COLO668 (cell line): ENCODE measurements around the gene LGALS16.
"Not testable (repeated sequence)": the region's sequence is repeated elsewhere in the genome, so short reads cannot be mapped to it uniquely, and the experiment has no call there.

Source experiments
- DNase-seq: peaks from one replicate; lab custom pipeline; 2025; ENCODE audit not compliant: unreplicated experiment; lab: John Stamatoyannopoulos, UW

LGALS16 gene, protein sequence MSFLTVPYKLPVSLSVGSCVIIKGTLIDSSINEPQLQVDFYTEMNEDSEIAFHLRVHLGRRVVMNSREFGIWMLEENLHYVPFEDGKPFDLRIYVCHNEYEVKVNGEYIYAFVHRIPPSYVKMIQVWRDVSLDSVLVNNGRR

DNA sequence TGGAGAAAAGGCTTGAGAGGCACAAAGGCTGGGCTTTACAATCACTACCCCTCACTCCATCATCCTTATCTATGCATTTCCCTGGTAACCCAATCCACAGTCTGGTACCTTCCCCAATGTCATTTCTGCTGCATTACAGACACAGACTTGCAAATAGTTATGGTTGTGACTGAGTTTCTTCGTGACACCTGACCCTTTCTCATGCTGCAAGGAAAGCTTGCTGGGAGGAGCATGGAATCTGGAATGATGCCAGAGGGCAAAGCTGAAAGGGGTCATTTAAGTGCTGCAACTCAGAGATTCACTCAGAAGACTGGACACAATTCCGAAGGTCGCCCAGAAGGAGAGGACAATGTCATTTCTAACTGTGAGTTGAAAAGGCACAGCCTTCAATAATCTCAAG is at the start of gene LGALS16:
Gene LGALS16 (plus strand): TSS at position 301 of the 400 bp plus-strand sequence. CDS start 49 bp downstream, at position 350.
- DNase-seq: no peak

DNA sequence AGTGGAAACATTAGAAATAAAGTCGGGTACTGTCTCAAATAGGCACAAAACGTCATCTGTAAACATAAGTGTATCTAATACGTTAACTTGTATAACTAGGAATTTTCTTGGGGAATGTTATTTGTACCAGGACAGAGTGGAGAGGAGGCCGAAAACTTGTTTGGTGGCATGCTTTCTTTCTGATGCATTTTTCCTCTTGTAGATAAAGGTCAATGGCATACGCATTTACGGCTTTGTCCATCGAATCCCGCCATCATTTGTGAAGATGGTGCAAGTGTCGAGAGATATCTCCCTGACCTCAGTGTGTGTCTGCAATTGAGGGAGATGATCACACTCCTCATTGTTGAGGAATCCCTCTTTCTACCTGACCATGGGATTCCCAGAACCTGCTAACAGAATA is 48.7 kb upstream of the LGALS16 start:
- DNase-seq: no peak

DNA sequence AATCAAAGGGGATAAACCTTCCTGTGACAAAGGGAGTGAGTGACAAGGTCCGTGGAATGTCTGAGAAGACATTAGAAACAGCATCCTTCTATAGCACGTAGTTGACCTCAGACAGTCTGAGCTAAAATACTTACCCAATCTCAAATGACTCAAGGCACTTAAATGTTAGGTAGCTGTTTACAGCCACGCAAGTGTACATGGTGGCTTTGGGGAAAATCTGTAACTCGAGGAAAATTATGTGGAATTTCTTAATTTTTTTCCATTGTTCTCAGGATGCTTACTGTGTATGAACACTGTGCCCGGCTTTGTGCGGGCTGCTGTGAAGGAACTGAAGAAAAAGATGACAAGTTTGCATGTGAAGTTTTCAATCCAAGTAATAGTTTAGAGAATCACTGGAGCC is 48.2 kb upstream of the LGALS16 start:
- DNase-seq: no peak

DNA sequence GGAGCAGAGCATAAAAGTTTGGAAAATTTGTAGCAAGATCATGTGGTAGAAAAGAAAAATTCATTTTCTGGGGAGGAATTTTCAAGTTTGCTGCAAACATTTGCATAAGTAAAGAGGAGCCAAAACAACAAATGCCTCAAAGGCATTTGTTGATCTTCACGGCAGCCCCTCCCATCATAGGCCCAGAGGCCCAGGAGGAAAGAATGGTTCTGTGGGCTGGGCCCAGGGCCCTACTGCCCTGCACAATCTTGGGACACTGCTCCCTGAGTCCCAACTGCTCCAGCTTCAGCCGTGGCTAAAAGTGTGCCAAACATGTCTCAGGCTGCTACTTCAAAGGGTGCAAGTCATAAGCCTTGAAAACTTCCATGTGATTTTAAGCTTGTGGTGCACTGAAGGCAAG is 42.1 kb upstream of the LGALS16 start:
- no peak for DNase-seq

DNA sequence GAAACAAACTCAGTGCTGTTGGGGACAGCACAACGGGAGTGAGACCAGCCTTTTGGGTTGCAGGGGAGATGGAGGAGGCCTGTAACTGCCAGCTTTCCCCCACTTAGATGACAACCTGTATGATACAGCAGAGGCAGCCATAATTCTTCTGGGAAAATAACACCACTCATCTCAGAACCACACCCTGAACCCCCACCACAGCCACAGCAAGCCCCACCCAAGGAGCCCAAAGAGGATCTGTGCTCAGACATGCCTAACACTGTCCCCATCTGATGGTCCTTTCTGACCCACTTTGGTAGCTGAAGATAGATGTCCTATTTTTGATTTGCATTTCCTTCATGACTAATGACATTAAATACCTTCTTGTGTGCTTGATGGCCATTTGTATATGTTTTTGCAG is 38.0 kb upstream of the LGALS16 start:
- no peak for DNase-seq

DNA sequence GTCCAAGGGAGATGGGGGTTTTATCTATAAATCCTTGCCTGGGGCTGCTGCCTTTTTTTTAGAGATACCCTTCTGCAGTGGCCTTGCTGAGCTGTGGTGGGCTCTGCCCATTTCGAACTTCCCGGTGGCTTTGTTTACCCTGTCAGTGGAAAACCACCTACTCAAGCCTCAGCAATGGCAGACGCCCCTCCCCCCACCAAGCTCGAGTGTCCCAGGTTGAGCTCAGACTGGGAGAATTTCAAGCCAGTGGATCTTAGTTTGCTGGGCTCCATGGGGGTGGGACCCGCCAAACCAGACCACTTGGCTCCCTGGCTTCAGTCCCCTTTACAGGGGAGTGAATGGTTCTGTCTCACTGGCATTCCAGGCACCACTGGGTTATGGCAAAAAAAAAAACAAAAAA is 31.8 kb upstream of the LGALS16 start:
- no peak for DNase-seq

DNA sequence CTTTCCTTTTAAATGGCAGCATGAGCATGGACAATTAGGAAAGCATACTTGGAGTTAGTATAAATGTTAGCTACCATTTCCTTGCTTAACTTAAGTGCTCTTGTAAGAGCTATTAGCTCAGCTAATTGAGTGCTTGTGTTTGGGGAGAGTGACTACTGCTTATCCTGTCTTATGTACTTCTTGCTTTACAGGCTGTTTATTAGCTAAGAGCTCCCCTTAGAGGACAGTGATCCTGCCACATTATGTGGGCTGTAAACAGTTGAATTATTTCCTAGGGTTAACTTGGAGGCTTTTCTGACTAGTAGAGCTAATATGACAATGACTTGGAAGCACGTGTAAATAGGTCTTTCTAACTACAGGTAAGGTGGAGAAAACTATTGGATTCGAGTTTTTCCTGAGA is 28.1 kb upstream of the LGALS16 start:
- not testable (repeated sequence) for DNase-seq

DNA sequence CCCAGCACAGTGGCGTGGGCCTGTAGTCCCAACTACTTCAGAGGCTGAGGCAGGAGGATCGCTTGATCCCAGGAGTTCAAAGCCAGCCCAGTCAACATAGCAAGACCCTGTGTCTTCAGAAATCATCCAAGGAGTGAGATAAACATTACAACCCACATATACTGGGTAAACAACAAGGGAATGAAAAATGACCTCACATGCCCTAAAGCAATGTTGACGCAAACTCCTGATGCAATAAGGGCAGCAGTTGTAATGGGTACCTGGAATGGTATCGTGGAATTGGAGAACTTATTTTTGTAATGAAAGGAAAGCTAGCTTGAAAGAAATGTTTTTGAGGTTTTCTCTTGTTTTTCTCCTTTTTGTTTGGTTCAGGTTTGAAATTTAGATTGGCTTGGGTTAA is 24.5 kb upstream of the LGALS16 start:
- peak; percentile 15 for DNase-seq

DNA sequence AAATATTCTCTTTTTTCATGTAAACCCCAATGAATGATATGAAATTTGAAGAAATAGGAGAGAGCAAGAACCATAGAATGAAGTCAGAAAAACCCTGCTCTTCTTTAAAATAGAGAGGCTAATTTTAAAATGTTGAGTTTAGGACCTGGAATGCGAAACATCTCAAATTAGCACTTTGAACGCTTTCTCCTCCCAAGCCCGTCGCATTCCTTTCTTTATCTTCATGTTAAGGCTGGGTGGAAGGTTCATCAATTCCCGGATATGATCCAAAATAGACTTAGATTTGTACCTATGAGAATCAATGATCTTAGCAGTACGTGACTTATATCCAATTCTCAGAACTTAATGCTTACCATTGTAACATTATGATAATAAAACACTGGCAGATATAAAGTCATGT is 24.1 kb upstream of the LGALS16 start:
- DNase-seq: no peak

DNA sequence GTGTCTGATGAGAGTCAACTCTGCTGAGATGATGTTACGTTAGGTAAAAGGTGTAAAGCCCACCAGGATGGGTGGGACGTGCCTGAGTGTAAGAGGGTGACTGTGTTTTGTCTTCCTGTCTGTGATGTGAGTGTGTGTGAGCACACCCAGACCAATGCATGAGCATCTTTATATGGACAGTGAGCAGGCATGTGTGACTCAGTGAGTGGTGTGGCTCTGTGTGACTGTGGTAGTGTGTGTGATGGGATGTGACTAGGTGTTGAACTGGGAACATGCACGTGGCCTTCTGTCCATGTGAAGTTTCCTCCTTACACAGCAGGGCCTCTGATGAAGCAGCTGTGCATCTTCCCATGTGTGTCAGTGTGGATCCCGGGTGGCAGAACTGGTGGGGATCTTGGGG is 17.8 kb upstream of the LGALS16 start:
- no peak for DNase-seq

DNA sequence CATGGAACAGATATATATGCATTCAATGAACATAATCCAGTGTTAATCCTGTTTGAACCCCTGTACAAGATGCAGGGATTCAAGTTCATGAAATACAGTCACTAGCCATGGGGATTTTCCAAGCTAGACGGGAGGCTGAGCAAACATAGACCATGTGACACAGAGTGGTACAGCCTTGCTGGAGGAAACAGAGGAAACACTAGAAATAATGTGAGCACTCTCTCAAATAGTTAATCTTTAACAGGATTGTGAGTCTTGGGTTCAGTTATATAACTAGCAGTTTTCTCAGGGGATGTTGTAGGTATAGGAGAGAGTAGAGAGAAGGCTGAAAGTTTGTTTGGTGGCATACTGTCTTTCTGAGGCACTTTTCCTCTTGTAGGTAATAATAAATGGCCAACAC is 13.9 kb upstream of the LGALS16 start:
- peak; percentile 42 for DNase-seq

DNA sequence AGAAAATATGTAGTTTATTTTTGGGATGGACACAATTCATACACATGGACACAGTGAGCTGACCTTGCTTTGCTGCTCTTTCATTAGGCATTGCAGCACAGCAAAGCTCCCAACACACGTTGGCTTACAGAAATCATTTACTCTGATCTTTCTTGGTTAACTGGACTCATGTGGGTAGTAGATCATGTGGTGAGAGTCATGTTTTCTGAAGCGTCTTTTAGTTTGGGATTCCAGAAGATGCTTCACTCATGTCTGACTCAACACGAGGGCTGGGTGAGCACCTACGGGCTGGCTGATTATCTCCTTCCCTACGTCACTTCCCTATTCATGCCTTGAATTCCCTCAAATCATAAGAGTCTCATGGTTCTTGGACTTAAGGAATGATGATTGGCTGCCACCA is 12.1 kb upstream of the LGALS16 start:
- DNase-seq: no peak

DNA sequence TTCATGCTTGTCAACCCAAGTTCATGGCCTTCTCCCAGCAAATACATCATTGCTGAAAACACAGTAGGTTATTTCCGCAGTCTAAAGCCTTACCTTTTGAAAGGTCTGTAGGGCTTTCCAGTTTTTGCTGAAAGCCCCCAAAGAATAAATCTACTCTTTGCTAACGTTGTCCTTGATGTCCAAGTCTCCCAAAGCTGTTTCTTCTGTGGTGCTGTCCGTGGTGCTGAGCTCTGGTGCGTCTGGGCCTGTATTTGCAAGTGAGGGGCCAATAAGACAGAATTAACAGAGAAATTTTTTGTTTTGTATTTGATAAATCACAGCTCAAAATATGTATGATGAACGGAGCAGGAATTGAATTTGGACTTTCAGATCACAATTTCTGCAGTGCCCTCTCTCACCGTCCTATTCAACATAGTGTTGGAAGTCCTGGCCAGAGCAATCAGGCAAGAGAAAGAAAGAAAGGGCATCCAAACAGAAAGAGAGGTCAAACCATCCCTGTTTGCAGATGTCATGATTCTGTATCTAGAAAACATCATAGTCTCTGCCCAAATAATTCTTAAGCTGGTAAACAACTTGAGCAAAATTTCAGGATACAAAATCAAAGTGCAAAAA is 9.8 kb upstream of the LGALS16 start:
- no peak for DNase-seq

DNA sequence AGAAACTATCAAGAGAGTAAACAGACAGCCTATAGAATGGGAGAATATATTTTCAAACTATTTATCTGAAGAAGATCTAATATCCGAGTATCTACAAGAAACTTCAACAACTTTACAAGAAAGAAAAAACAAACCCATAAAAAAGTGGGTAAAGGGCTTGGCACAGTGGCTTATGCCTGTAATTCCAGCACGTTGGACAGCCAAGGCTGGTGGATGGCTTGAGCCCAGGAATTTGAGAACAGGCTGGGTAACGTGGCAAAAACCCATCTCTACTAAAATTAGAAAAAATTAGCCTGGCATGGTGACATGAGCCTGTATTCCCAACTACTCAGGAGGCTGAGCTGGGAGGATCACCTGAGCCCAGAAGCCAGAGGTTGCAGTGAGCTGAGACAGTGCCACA is 7.8 kb upstream of the LGALS16 start:
- no peak for DNase-seq

DNA sequence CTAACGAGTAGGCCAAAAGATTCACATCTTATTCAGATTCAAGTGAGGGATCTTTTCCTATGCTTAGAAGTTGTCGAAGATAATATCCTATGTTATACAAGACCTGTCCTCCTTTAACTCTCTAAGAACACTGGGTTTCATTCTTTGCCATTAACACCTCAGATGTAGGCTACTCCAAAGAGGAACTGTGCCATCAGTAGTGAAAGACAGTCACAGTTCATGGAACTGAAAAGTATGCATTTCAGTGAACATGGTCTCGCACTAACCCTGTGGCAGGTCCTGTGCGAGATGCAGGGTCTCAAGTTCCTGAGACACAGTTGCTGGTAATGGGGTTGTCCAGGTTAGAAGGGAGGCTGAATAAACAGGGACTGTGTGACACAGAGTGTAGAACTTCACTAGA is 4.1 kb downstream of the LGALS16 start:
- DNase-seq: no peak

DNA sequence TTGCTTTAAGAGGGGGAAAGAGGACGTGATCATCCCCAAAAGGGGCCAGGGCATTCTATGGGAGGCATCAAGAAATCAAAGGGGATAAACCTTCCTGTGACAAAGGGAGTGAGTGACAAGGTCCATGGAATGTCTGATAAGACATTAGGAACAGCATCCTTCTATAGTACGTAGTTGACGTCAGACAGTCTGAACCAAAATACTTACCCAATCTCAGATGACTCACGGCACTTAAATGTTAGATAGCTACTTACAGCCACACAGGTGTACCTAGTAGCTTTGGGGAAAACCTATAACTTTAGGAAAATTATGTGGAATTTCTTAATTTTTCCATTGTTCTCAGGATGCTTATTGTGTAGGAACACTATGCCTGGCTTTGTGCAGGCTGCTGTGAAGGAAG is 4.9 kb downstream of the LGALS16 start:
- no peak for DNase-seq

DNA sequence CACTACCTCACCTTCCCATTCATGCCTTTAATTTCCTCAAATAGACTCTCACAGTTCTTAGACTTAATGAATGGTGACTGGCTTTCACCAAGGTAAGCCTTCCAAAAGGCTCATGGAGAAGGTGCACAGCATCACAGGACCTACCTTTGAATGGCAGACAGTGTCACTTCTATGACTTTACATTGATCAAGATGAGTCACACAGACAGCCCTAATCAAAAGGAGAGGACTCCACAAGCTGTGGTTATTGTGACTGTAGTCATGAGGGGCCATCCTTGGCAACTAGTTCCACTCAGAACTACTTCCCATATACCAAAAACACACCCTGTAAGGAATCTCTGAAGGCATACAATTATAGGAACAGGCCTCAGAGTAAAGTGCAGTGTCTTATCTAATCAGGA is 5.9 kb downstream of the LGALS16 start:
- no peak for DNase-seq

DNA sequence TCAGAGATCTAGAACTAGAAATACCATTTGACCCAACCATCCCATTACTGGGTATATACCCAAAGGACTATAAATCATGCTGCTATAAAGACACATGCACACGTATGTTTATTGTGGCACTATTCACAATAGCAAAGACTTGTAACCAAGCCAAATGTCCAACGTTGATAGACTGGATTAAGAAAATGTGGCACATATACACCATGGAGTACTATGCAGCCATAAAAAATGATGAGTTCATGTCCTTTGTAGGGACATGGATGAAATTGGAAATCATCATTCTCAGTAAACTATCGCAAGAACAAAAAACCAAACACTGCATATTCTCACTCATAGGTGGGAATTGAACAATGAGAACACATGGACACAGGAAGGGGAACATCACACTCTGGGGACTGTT is 14.1 kb downstream of the LGALS16 start:
- not testable (repeated sequence) for DNase-seq

DNA sequence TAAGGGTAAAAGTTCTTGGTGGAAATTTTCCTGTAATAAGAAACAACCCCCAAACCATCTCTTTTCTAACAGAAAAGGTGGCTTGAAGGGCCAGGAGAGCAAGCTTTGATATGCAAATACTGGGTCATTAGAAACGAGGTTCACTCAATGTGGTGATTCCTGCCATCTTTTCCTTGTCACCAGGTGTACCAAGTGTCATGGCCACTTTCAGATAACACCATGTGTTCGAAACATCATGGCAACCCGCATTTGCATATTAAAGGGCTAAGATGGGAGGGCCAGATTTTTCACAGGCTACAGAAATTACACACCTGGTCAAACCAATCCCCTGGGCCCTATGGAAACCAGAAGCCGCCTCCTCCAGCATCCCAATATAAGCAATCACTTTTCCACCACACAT is 15.3 kb downstream of the LGALS16 start:
- DNase-seq: no peak

DNA sequence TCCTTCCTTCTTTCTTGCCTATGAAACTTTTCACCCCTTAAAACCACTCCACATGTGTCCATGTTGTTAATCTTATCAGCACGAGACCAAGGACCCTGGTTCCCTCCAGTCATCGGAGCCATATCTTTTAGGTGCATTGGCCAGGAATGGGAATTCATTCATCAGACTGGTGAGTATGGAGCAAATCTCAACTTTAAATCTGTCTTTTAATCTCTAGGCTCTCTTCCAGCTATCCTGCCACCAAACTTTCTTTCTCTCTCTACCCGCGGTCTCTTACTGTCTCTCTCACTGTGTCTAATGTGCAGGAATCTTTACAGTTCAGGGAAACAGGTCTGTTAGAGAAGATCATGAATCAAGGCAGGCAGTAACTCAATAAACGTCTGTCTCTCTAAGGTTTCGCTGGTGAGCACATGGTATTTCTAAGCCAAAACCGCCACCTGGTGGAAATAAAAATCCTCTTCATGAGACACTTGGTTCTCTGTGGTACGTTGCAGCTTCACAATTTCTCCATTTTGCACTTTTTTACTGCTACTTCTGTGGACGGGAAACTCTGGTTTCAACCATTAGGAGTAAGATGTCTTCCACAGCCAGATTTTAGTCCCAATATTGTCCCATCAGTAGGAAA is 16.1 kb downstream of the LGALS16 start:
- peak; percentile 33 for DNase-seq

DNA sequence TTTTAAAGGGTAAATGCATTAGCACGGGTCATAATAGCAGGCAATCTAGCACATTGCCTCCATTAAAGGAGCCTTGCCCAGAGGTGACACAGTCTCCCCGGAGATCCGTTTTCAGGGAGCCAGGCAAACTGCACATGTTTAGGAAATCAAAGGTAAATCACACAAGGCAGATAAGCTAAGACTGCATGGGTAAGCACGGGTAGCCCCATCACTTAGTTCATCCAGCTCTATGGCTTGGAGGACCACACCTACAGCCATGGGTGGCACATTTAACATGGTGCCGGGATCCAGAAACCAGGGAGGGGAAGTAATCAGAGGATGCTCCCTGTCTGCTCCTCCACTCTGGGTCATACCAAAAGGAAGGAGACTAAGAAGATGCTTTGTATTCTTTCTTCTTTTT is 16.8 kb downstream of the LGALS16 start:
- no peak for DNase-seq

DNA sequence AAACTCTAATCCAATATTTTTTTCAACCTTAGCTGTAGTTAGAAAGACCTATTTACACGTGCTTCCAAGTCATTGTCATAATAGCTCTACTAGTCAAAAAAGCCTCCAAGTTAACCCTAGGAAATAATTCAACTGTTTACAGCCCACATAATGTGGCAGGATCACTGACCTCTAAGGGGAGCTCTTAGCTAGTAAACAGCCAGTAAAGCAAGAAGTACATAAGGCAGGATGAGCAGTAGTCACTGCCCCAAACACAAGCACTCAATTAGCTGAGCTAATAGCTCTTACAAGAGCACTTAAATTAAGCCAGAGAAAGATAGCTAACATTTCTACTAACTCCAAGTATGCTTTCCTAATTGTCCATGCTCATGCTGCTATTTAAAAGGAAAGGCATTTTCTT is 18.1 kb downstream of the LGALS16 start:
- DNase-seq: not testable (repeated sequence)

DNA sequence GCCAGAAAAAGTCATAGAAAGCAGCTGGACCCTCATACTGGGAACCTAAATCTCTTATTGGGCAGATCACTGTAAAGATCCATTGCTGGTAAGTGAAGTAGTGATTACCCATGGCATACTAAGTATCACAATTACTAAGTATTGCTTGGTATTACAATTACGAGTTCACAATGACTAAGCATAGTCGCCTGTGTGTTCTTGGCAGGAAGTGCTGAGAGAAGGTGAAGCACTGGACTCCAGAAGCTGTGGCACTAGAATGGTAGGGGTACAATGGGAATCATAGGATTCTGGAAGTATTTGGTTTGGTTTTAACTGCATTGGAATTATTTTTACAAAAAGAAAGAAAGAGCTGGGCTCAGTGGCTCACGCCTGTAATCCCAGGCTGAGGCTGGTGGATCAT is 20.3 kb downstream of the LGALS16 start:
- no peak for DNase-seq
